Stimulated activated CD8-positive, alpha-beta memory T cell treated with anti-CD3 and anti-CD28 coated beads, Interleukin-15, amount 100 ng/mL, for 4 hours (primary cell): ENCODE measurements around the gene PLEKHD1.

Source experiments
- DNase-seq, 2 donors: peaks; one replicate each; pipeline ENCODE4 v3.0.0-alpha.2; 2020; ENCODE audit warnings: low read depth in 2 of 2

Gene PLEKHD1

GRCh38 chr14:69518289-69519101 is 34.0 kb downstream of the PLEKHD1 start:
- no peak for DNase-seq

GRCh38 chr14:69519204-69520100 is 34.9 kb downstream of the PLEKHD1 start:
- DNase-seq = no peak

GRCh38 chr14:69522026-69522425 is 37.5 kb downstream of the PLEKHD1 start:
- no peak for DNase-seq

- DNase-seq = no peak
Measured at GRCh38 chr14:69525896-69526295, 41.4 kb downstream of the PLEKHD1 start.

GRCh38 chr14:69527635-69528034 is 43.1 kb downstream of the PLEKHD1 start:
- no peak for DNase-seq

- DNase-seq = no peak
Measured at GRCh38 chr14:69528143-69528542, 43.6 kb downstream of the PLEKHD1 start.

- DNase-seq = no peak
Measured at GRCh38 chr14:69528930-69529329, 44.4 kb downstream of the PLEKHD1 start.

GRCh38 chr14:69529563-69529962 is 45.0 kb downstream of the PLEKHD1 start:
- DNase-seq = no peak

GRCh38 chr14:69530095-69530494 is 45.6 kb downstream of the PLEKHD1 start:
- no peak for DNase-seq

GRCh38 chr14:69531135-69531534 is 46.6 kb downstream of the PLEKHD1 start:
- DNase-seq = no peak

GRCh38 chr14:69532561-69533340 is 48.2 kb downstream of the PLEKHD1 start:
- DNase-seq = no peak

GRCh38 chr14:69535230-69535848 is 50.8 kb downstream of the PLEKHD1 start:
- no peak for DNase-seq

- DNase-seq = no peak
Measured at GRCh38 chr14:69536971-69537370, 52.4 kb downstream of the PLEKHD1 start.

GRCh38 chr14:69537900-69538299 is 53.4 kb downstream of the PLEKHD1 start:
- DNase-seq = no peak

GRCh38 chr14:69538766-69539165 is 54.2 kb downstream of the PLEKHD1 start:
- DNase-seq = no peak

GRCh38 chr14:69539631-69540410 is 55.3 kb downstream of the PLEKHD1 start:
- no peak for DNase-seq

GRCh38 chr14:69540654-69541335 is 56.3 kb downstream of the PLEKHD1 start:
- DNase-seq = no peak

- no peak for DNase-seq
Measured at GRCh38 chr14:69542311-69542710, 57.8 kb downstream of the PLEKHD1 start.

- peak in 1 of 2 donors; percentile 3 for DNase-seq
Measured at GRCh38 chr14:69543341-69544115, 59.0 kb downstream of the PLEKHD1 start.
